Esophagus muscularis mucosa (tissue), 4 donors: ENCODE data around the gene THNSL1. TPM values are rescaled to one million over a fixed set of nuclear protein-coding genes. Genes with fewer than 3 reads are reported as not detected.

ENCODE experiments used
- DNase-seq: peaks from one replicate; pipeline ENCODE4 v3.0.0-alpha.2; 2017; ENCODE audit errors: extremely low spot score
- H3K27ac ChIP-seq, 4 donors: fragments of 200-600 bp; sonication (generic); replicated peaks in 1 of 4; 1 replicate in 3 of 4; 2 replicates in 1 of 4; pipeline ENCODE4 v1.5.1; 2016 to 2019; ENCODE audit warnings: mild to moderate bottlenecking in 1 of 4
- H3K27me3 ChIP-seq, 4 donors: fragments of 200-600 bp; sonication (generic); one replicate each; pipeline versions ENCODE4 v1.5.1 to v1.6.0; 2016 to 2019
- H3K36me3 ChIP-seq, 4 donors: fragments of 200-600 bp; sonication (generic); one replicate each; pipeline ENCODE4 v1.5.1; 2016 to 2019
- H3K4me1 ChIP-seq, 4 donors: fragments of 200-600 bp; sonication (generic); one replicate each; pipeline ENCODE4 v1.5.1; 2016 to 2019
- H3K4me3 ChIP-seq, 4 donors: fragments of 200-600 bp; sonication (generic); 1 replicate in 2 of 4; 2 replicates in 2 of 4; pipeline ENCODE4 v1.5.1; 2016 to 2019; ENCODE audit warnings: mild to moderate bottlenecking in 4 of 4, moderate library complexity in 1 of 4
- H3K9me3 ChIP-seq, 4 donors: fragments of 200-600 bp; sonication (generic); 1 replicate in 3 of 4; 2 replicates in 1 of 4; pipeline ENCODE4 v1.5.1; 2016 to 2019
- CTCF ChIP-seq, 3 experiments: fragments of 200-600 bp in 2 of 3; fragments of 450-650 bp in 1 of 3; sonication (generic) in 2 of 3; IDR thresholded peaks; one replicate each; pipeline ENCODE4 v1.5.1; 2017 to 2019; ENCODE audit warnings: antibody characterized with exemption in 3 of 3, mild to moderate bottlenecking in 2 of 3, moderate library complexity in 1 of 3
- EP300 ChIP-seq: sonication (generic); formaldehyde crosslinking; IDR thresholded peaks from one replicate; pipeline ENCODE4 v1.6.1; 2017; ENCODE audit warnings: antibody characterized with exemption
- POLR2A ChIP-seq: fragments of 450-650 bp; IDR thresholded peaks from one replicate; pipeline ENCODE4 v1.6.1; 2017; ENCODE audit warnings: antibody characterized with exemption, moderate library complexity, mild to moderate bottlenecking, low read depth
- POLR2AphosphoS5 ChIP-seq, 2 donors: sonication (generic); formaldehyde crosslinking; IDR thresholded peaks; one replicate each; pipeline ENCODE4 v1.6.1; 2017; ENCODE audit warnings: antibody characterized with exemption in 2 of 2
- WGBS: methylation state at CpG from one replicate; pipeline ENCODE4 v1.1.5; 2018; 5-methylcytosine and 5-hydroxymethylcytosine counted together
- intact Hi-C: fragments of 100-400 bp; cut with DNase I; formaldehyde crosslinking; loops from one replicate; pipeline ENCODE4 v1.15.1; 2023
- total RNA-seq, 4 donors: library from RNA; depleted of rRNA; stranded (reverse); fragments of >200 nt; gene quantifications; one replicate each; pipeline versions ENCODE4 v1.1.0 to v1.2.1, GENCODE V29; 2016

Gene THNSL1
- total RNA-seq, 4 donors from 2014 or later: 0.65 to 1.1 (median 0.75) TPM

- intact Hi-C loops: no loop called here
- Histone ChIP-seq H3K4me3 (no peak overlapping the region), H3K36me3 (no peaks in the 10 kb centered on the region), H3K27me3 (peaks cover 0 to 10% (median 0%) of the 10 kb centered on the region in 4 donors), H3K4me1 (peaks cover 0 to 3% (median 0%) of the 10 kb centered on the region in 4 donors), H3K27ac (no peak overlapping the region), H3K9me3 (no peaks in the 10 kb centered on the region)
- 93% methylated on average over 5 of the region's 8 CpGs for WGBS
- DNase-seq: peak; percentile 74
- TF ChIP-seq EP300: no peak
- TF ChIP-seq CTCF (IDR thresholded peaks at IDR 0.05): no peak
- no peak for TF ChIP-seq POLR2AphosphoS5 (IDR thresholded peaks at IDR 0.05)
- no peak for TF ChIP-seq POLR2A
Measured at GRCh38 chr10:25063644-25064043, 47.2 kb downstream of the THNSL1 start.

GRCh38 chr10:25064401-25064800 lies 48.0 kb downstream of the THNSL1 start:
- Histone ChIP-seq H3K27ac (no peak overlapping the region), H3K36me3 (no peaks in the 10 kb centered on the region), H3K4me3 (no peak overlapping the region), H3K27me3 (peaks cover 0 to 10% (median 0%) of the 10 kb centered on the region in 4 donors), H3K4me1 (peaks cover 0 to 3% (median 0%) of the 10 kb centered on the region in 4 donors), H3K9me3 (no peaks in the 10 kb centered on the region)
- peak; percentile 42 for DNase-seq
- intact Hi-C loops: no loop called here
- TF ChIP-seq EP300 (no peak), POLR2AphosphoS5 (IDR thresholded peaks at IDR 0.05) (no peak), POLR2A (no peak), CTCF (IDR thresholded peaks at IDR 0.05) (no peak)
- 91% methylated on average over 2 of the region's 2 CpGs for WGBS

GRCh38 chr10:25065761-25066476 lies 49.5 kb downstream of the THNSL1 start:
- Histone ChIP-seq H3K9me3 (no peaks in the 10 kb centered on the region), H3K4me3 (no peak overlapping the region), H3K36me3 (no peaks in the 10 kb centered on the region), H3K4me1 (peaks cover 0 to 3% (median 0%) of the 10 kb centered on the region in 4 donors), H3K27me3 (peaks cover 0 to 10% (median 0%) of the 10 kb centered on the region in 4 donors), H3K27ac (no peak overlapping the region)
- peak; percentile 90 for DNase-seq
- TF ChIP-seq CTCF (IDR thresholded peaks at IDR 0.05) (no peak), POLR2AphosphoS5 (IDR thresholded peaks at IDR 0.05) (no peak), POLR2A (no peak), EP300 (no peak)
- intact Hi-C loops: no loop called here
- WGBS: 88% methylated on average over 4 of the region's 4 CpGs

- H3K27me3 ChIP-seq: peaks cover 0 to 10% (median 0%) of the 10 kb centered on the region in 4 donors
- H3K4me3 ChIP-seq: no peak overlapping the region
- 59% methylated on average over 11 of the region's 11 CpGs for WGBS
- no peaks in the 10 kb centered on the region for H3K36me3 ChIP-seq
- intact Hi-C loops: no loop called here
- TF ChIP-seq EP300: no peak
- H3K9me3 ChIP-seq: no peaks in the 10 kb centered on the region
- no peaks in the 10 kb centered on the region for H3K4me1 ChIP-seq
- peak; percentile 83 for DNase-seq
- H3K27ac ChIP-seq: no peak overlapping the region
Measured at GRCh38 chr10:25068152-25069058, 52.0 kb downstream of the THNSL1 start.

- H3K27ac ChIP-seq: no peak overlapping the region
- TF ChIP-seq POLR2A: no peak
- no peak for TF ChIP-seq POLR2AphosphoS5 (IDR thresholded peaks at IDR 0.05)
- no peak for TF ChIP-seq EP300
- no peak for TF ChIP-seq CTCF (IDR thresholded peaks at IDR 0.05)
- no peak overlapping the region for H3K4me3 ChIP-seq
- H3K27me3 ChIP-seq: peaks cover 0 to 10% (median 0%) of the 10 kb centered on the region in 4 donors
- intact Hi-C loops: no loop called here
- no peaks in the 10 kb centered on the region for H3K36me3 ChIP-seq
- no peaks in the 10 kb centered on the region for H3K9me3 ChIP-seq
- H3K4me1 ChIP-seq: no peaks in the 10 kb centered on the region
- WGBS: 92% methylated on average over 1 of the region's 1 CpG
- DNase-seq: no peak
Measured at GRCh38 chr10:25071227-25071626, 54.8 kb downstream of the THNSL1 start.
